Measurements from ENCODE around the gene CACNB4.

DNA sequence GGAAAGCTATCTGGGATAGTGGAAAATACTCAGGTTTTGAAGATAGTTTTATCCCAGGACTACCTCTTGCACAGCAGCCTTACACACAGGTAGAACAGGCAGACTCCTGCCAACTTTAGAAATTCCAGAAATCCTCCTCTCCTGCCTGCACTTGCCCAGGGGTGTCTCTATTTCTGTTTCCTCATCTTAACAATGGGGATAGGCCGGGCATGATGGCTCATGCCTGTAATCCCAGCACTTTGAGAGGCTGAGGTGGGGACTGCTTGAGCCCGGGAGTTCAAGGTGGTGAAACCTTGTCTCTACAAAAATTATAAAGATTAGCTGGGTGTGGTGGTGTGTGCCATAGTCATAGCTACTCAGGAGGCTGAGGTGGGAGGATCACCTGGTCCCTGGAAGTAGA, 153.7 kb downstream of the CACNB4 start:
- TF ChIP-seq, protein P1, sequence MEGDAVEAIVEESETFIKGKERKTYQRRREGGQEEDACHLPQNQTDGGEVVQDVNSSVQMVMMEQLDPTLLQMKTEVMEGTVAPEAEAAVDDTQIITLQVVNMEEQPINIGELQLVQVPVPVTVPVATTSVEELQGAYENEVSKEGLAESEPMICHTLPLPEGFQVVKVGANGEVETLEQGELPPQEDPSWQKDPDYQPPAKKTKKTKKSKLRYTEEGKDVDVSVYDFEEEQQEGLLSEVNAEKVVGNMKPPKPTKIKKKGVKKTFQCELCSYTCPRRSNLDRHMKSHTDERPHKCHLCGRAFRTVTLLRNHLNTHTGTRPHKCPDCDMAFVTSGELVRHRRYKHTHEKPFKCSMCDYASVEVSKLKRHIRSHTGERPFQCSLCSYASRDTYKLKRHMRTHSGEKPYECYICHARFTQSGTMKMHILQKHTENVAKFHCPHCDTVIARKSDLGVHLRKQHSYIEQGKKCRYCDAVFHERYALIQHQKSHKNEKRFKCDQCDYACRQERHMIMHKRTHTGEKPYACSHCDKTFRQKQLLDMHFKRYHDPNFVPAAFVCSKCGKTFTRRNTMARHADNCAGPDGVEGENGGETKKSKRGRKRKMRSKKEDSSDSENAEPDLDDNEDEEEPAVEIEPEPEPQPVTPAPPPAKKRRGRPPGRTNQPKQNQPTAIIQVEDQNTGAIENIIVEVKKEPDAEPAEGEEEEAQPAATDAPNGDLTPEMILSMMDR (IDR thresholded peaks at IDR 0.05): no peak
- no peak for TF ChIP-seq POLR2A (IDR thresholded peaks at IDR 0.05)

Data from tibial nerve (tissue), 3 donors.